AG04449 (cell line): Measurements from ENCODE around the gene SAMD14.

Experiments
- CTCF ChIA-PET: fragments of 350-600 bp; formaldehyde crosslinking; extraction: SDS; loops from one replicate; lab custom pipeline; 2021; ENCODE audit warnings: antibody characterized with exemption; lab: Yijun Ruan, JAX
- POLR2A ChIA-PET: fragments of 400-600, 350-600 bp; formaldehyde crosslinking; extraction: SDS; loops from one replicate; lab custom pipeline; 2020; ENCODE audit warnings: antibody characterized with exemption, inconsistent platforms; lab: Yijun Ruan, JAX
- DNase-seq: peaks from one replicate; pipeline ENCODE4 v3.0.0-alpha.2; 2010; ENCODE audit warnings: low read depth, low spot score
- H3K4me3 ChIP-seq: 2 replicates; pipeline ENCODE4 v1.5.1; 2011; ENCODE audit warnings: low read depth, mild to moderate bottlenecking, control low read depth, low read length
- TF ChIP-seq, protein P1 (sequence below): IDR thresholded peaks from one replicate; pipeline ENCODE4 v1.5.1; 2011; ENCODE audit warnings: mild to moderate bottlenecking, moderate library complexity, low read length, control low read depth, inconsistent platforms; ENCODE audit not compliant: insufficient read depth; ENCODE audit errors: missing control alignments

The SAMD14 gene

GRCh38 chr17:50134206-50135110, 4.5 kb upstream of the SAMD14 start:
- H3K4me3 ChIP-seq = no peak overlapping the region
- CTCF ChIA-PET = interaction anchor here (0.8 to 10.1 kb wide), 6 partner anchors 8 to 159 kb away, joined by 3 to 147 read pairs (median 45); partner anchors contain the start of gene PPP1R9B
- TF ChIP-seq, protein P1, sequence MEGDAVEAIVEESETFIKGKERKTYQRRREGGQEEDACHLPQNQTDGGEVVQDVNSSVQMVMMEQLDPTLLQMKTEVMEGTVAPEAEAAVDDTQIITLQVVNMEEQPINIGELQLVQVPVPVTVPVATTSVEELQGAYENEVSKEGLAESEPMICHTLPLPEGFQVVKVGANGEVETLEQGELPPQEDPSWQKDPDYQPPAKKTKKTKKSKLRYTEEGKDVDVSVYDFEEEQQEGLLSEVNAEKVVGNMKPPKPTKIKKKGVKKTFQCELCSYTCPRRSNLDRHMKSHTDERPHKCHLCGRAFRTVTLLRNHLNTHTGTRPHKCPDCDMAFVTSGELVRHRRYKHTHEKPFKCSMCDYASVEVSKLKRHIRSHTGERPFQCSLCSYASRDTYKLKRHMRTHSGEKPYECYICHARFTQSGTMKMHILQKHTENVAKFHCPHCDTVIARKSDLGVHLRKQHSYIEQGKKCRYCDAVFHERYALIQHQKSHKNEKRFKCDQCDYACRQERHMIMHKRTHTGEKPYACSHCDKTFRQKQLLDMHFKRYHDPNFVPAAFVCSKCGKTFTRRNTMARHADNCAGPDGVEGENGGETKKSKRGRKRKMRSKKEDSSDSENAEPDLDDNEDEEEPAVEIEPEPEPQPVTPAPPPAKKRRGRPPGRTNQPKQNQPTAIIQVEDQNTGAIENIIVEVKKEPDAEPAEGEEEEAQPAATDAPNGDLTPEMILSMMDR = peak; percentile 4

DNA sequence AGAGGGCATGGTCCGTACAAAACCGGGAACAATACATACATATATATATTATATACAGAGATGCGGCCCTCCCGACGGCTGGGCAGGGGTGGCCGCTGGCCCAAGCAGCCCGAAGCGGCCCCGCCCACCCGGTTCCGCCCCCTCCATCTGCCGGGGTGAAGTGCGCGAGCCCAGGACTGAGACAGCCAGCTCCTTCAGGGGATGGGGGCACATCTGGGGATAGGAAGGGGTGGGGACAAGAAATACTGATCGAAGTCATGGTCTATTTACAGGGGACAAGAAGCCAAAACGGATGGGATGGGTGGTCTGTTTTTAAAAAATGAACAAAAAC, 3.8 kb upstream of the SAMD14 start:
- POLR2A ChIA-PET = no interaction called here
- TF ChIP-seq, protein P1 = no peak
- no peak overlapping the region for H3K4me3 ChIP-seq
- DNase-seq = no peak
- CTCF ChIA-PET = interaction anchor here (0.9 to 10.1 kb wide), 5 partner anchors 9 to 160 kb away, joined by 3 to 147 read pairs (median 12); no protein-coding TSS in a partner anchor

More at GRCh38 chr17:50134206-50135110, 4.5 kb upstream of the SAMD14 start:
- DNase-seq = no peak
- POLR2A ChIA-PET = interaction anchor here (0.6 kb wide), 1 partner anchor 41 kb away, joined by 3 read pairs; no protein-coding TSS in a partner anchor

GRCh38 chr17:50133028-50133768, 3.2 kb upstream of the SAMD14 start:
- no peak overlapping the region for H3K4me3 ChIP-seq
- DNase-seq = no peak
- POLR2A ChIA-PET = interaction anchor here (0.7 to 0.9 kb wide), 2 partner anchors 13 to 68 kb away, joined by 3 read pairs; partner anchors contain the start of gene COL1A1
- TF ChIP-seq, protein P1 = no peak
- CTCF ChIA-PET = interaction anchor here (1.3 to 10.1 kb wide), 5 partner anchors 12 to 160 kb away, joined by 4 to 147 read pairs (median 6); no protein-coding TSS in a partner anchor

DNA sequence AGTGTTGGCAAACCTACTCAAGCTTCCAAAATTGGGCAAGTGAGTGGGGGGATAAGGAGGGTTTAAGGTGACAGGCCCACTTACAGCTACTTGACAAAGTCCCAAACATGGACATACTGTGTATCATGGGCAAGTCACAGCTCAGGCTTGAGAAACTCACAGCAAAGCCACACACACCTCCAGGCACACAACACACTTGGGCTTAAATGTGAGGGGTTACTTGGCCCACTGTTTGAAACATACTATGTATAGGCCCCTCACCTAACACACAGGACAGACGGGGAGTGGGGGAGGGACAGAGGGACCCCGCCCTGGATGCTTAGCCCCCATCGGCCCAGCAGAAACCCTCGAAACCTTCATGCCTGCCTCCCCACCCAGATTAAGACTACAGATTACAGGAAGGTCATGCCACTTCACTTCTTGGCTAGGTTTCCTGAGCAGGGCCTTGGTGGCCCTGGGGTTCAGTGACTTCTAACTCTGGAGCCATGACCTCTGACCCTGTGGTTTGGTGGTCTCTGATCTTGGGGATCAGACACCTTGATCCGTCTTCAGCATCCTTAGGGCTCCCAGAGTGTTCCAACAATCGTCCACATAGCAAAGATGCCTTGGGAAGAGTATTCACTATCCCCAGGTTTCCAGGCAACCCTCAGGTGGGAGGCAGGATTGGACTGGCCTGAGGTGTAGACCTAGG, 2.3 kb upstream of the SAMD14 start:
- H3K4me3 ChIP-seq = no peak overlapping the region
- no peak for DNase-seq
- TF ChIP-seq, protein P1 = no peak
- POLR2A ChIA-PET = interaction anchor here (0.9 kb wide), 1 partner anchor 14 kb away, joined by 3 read pairs; no protein-coding TSS in a partner anchor
- CTCF ChIA-PET = interaction anchor here (1.0 to 10.1 kb wide), 9 partner anchors 8 to 161 kb away, joined by 3 to 147 read pairs (median 8); no protein-coding TSS in a partner anchor

DNA sequence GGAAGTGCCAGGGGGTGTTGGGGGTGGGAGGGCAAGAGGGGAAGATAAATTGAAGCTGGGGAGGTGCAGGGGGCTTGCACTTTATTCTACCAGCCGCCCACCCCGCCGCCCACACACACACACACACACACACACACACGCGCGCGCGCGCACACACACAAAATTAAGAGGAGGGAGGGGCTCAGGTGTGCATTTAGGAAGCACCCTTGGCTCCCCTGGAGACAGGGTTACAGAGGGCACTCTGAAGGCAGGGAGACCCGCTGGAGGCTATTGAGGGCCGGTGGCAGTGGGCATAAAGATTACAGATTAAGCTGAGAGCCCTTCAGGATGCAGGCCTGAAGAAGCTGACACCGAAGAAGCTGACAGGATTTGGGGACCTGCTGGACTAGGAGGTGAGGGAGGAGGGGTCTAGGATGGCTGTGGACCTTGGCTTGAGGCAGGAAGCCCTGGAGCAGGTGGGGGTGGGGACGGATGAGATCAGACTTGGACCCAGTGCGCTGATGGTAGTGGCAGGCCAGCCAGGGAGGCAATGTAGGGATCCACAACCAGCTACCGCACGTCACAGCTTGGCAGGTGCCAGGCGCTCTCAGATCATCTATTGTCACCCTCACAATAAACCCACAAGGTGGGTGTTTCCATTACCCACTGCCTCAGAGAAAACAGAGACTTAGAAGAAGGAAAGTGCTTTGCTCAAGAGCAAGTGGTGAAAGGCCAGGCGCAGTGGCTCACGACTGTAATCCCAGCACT, 772 bp upstream of the SAMD14 start:
- CTCF ChIA-PET = interaction anchor here (0.9 to 2.4 kb wide), 7 partner anchors 9 to 165 kb away, joined by 3 to 26 read pairs (median 7); no protein-coding TSS in a partner anchor
- no peak for DNase-seq
- H3K4me3 ChIP-seq = peak overlapping the region; percentile 67
- POLR2A ChIA-PET = no interaction called here
- TF ChIP-seq, protein P1 = no peak
